ENCODE results near the gene CYP4A22. TPM values are rescaled to one million over a fixed set of nuclear protein-coding genes. Genes with fewer than 3 reads are reported as not detected.

CYP4A22 gene
- total and polyA plus RNA-seq, 2 experiments from 2014 or later, result not detected

DNA sequence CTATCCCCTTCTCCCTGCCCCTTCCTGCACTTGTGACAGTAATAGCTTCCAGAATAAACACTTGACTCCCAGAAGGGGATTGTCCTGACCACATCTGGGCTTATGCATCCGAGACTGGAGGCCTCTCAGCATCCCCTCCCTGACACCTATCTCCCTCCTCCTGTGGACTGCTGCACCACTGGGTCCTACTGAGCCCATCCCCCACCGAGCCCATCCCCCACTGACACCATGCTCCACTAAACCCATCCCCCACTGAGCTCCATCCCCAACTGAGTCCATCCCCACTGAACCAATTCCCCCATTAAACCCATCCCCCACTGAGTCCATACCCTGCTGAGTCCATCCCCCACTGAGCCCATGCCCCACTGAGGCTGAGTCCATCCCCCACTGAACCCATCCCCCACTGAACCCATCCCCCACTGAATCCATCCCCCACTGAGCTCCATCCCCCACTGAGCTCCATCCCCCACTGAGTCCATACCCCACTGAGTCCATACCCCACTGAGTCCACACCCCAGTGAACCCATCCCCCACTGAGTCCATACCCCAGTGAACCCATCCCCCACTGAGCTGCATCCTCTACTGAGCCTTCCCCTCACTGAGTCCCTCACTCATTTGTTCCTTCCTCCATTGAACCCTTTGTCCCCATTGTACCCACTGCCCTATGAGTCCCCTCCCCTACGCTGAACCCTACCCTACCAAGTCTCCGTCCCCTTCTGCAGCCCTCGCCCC, 47.0 kb downstream of the CYP4A22 start:
- DNase-seq (ENCODE audit: low spot score), result peak; percentile 17

More for the DNA sequence above, 47.0 kb downstream of the CYP4A22 start:
- TF ChIP-seq JUNB (IDR thresholded peaks at IDR 0.05; ENCODE audit: unreplicated experiment) (no peak), EZH2phosphoT487 (IDR thresholded peaks at IDR 0.05; ENCODE audit: unreplicated experiment) (no peak), ZNF114 (CRISPR knock-in tag; IDR thresholded peaks at IDR 0.05) (no peak), ZNF462 (CRISPR knock-in tag; IDR thresholded peaks at IDR 0.05) (no peak), STAT1 (IDR thresholded peaks at IDR 0.05; ENCODE audit: unreplicated experiment) (no peak), CREB1 (CRISPR knock-in tag; IDR thresholded peaks at IDR 0.05; ENCODE audit: low read depth) (no peak), REST (IDR thresholded peaks at IDR 0.05; ENCODE audit: unreplicated experiment) (no peak), ZNF331 (CRISPR knock-in tag; IDR thresholded peaks at IDR 0.05; ENCODE audit: low read depth) (no peak), NANOG (IDR thresholded peaks at IDR 0.05; ENCODE audit: borderline replicate concordance) (no peak), POLR2AphosphoS5 (IDR thresholded peaks at IDR 0.05; ENCODE audit: low read depth) (no peak), EZH2 (IDR thresholded peaks at IDR 0.05; ENCODE audit: low read depth, unreplicated experiment) (no peak)
- TF ChIP-seq, protein P1, sequence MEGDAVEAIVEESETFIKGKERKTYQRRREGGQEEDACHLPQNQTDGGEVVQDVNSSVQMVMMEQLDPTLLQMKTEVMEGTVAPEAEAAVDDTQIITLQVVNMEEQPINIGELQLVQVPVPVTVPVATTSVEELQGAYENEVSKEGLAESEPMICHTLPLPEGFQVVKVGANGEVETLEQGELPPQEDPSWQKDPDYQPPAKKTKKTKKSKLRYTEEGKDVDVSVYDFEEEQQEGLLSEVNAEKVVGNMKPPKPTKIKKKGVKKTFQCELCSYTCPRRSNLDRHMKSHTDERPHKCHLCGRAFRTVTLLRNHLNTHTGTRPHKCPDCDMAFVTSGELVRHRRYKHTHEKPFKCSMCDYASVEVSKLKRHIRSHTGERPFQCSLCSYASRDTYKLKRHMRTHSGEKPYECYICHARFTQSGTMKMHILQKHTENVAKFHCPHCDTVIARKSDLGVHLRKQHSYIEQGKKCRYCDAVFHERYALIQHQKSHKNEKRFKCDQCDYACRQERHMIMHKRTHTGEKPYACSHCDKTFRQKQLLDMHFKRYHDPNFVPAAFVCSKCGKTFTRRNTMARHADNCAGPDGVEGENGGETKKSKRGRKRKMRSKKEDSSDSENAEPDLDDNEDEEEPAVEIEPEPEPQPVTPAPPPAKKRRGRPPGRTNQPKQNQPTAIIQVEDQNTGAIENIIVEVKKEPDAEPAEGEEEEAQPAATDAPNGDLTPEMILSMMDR (conservative IDR thresholded peaks at IDR 0.05; ENCODE audit: low read depth in 2 of 2), result no peak
- TF ChIP-seq, protein P2, sequence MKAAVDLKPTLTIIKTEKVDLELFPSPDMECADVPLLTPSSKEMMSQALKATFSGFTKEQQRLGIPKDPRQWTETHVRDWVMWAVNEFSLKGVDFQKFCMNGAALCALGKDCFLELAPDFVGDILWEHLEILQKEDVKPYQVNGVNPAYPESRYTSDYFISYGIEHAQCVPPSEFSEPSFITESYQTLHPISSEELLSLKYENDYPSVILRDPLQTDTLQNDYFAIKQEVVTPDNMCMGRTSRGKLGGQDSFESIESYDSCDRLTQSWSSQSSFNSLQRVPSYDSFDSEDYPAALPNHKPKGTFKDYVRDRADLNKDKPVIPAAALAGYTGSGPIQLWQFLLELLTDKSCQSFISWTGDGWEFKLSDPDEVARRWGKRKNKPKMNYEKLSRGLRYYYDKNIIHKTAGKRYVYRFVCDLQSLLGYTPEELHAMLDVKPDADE (IDR thresholded peaks at IDR 0.05), result no peak
- Histone ChIP-seq H3K9me2 (ENCODE audit: insufficient read depth) (no peaks in the 10 kb centered on the region), H3K27me3 (ENCODE audit: insufficient read depth) (peaks cover 15% of the 10 kb centered on the region), H3K4me3 (no peak overlapping the region), H4K20me1 (replicated peaks; ENCODE audit: insufficient read depth) (no peaks in the 10 kb centered on the region), H3F3A (replicated peaks; ENCODE audit: low read depth) (no peaks in the 10 kb centered on the region), H3K79me2 (replicated peaks; ENCODE audit: insufficient read depth) (no peaks in the 10 kb centered on the region), H2AFZ (no peak overlapping the region), H3K27ac (ENCODE audit: low read depth) (no peak overlapping the region), H3K4me1 (ENCODE audit: insufficient read depth) (peaks cover 4% of the 10 kb centered on the region; the same call in 1 of the 2 replicates), H3K4me2 (no peak overlapping the region), H3K36me3 (ENCODE audit: insufficient read depth) (no peaks in the 10 kb centered on the region)
- peaks cover 24% of the 10 kb centered on the region for H3K27me3 Mint-ChIP-seq (ENCODE audit: insufficient read depth, low read depth, poor library complexity)
- no peak overlapping the region for H3K4me3 Mint-ChIP-seq
- no peaks in the 10 kb centered on the region; the same call in 2 of the 3 replicates for H3K36me3 Mint-ChIP-seq (ENCODE audit: low read depth)
- H3K27ac Mint-ChIP-seq, result no peak overlapping the region
- H3K4me1 Mint-ChIP-seq, result peaks cover 17% of the 10 kb centered on the region
- peaks cover 18% of the 10 kb centered on the region; the same call in 2 of the 3 replicates for H3K9me3 Mint-ChIP-seq
- ATAC-seq, result no peak
